ENCODE results near the gene TRIO. TPM values are rescaled to one million over a fixed set of nuclear protein-coding genes. Genes with fewer than 3 reads are reported as not detected.

TRIO gene
- total RNA-seq, 1 experiment from 2014 or later: 42.1 TPM

DNA sequence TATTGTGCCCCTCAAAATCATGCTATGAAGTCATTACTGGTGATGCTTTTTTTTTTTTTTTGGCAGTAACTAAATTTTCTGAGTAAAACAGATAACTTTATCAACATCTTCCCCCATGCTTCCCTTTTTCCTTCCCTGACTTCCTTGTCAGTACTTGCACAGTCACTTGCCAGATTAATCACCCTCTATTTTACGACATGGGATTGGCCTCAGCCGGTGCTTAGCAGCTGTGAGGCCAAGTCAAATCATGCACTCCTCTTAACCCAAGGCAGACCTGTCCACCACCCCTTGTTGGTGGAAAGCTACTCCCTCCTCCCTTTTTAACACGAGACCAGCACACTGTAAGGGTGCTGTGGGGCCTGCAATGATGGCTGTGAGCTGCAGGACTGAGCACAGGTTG is 320.5 kb downstream of the TRIO start:
- DNase-seq (ENCODE audit: low spot score): no peak
- in situ Hi-C loops (cut with HindIII; ENCODE audit: low sequenced_read_pairs): no loop called here

DNA sequence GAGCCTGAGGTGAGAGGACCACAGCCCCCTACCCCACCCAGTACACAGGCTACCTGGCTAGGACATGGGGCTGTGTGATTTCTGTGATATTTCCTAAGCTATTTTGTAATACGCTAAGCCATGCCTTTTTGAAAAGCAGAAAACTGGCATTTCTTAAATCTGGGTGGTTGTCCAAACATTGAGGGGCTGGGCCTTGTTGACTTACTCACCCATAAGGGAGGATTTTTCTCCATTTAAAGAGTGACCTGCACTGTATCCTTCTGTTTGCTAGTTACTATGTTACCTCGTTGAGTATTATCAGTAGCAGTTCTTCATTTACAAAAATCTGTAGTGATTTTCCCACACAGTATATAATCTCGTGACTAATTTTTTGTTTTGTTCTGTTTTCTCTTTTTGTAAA is 321.0 kb downstream of the TRIO start:
- DNase-seq (ENCODE audit: low spot score): no peak
- in situ Hi-C loops (cut with HindIII; ENCODE audit: low sequenced_read_pairs): no loop called here

DNA sequence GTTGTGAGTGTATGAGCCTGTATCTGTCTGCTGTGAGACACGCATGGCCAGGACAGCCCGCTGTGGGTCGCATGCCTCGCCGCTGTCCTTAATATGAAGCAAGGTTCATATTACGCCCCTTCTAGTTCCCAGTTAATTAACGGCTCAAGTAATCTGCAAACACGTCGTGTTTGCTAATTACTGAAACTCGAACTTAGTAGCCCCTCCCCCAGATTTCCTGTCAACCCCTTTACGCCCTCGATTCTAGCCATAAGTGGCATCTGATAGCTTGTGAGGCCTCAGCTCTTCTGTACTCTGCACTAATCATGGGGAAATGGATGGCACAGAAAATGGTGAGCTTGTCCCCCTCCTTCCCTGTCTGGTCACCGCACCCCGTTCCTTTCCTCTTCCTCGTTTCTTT is 321.5 kb downstream of the TRIO start:
- in situ Hi-C loops (cut with HindIII; ENCODE audit: low sequenced_read_pairs): no loop called here
- no peak for DNase-seq (ENCODE audit: low spot score)

DNA sequence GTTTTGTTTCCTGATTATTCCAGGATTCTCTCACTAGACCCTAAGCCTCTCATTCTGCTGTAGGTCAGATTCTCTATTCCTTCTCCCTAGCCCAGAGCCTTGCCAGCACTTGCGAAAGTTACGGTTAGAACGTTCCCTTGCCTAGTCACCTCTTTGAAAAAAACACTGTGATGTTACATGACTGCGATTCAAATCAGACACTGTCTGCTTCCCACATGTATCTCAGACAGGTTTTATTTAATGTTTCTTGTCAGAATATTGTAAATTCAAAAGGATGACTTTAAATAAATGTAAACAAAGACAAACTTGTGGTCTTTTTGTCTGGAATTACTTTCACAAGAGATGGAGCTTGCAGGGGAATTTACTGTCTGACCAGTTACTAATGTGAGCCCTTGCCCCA is 322.0 kb downstream of the TRIO start:
- in situ Hi-C loops (cut with HindIII; ENCODE audit: low sequenced_read_pairs): no loop called here
- no peak for DNase-seq (ENCODE audit: low spot score)

DNA sequence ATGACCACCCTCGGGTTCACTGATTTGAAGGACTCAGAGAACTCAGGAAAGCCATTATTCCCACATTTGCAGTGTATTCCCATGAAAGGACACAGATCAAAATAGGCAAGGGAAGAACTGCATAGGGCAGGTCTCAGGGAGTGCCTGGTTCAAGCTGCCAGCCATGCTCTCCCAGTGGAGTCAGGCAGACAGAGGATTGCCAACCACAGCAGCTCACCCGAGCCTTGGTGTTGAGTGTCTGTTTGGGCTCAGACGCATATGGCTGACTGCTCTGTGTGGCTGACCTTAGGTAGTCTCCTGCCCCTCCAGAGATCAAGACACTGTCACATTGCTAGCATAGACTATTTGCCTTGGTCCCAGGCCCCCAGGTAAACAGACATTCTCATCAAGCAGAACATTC is 322.6 kb downstream of the TRIO start:
- in situ Hi-C loops (cut with HindIII; ENCODE audit: low sequenced_read_pairs): no loop called here

DNA sequence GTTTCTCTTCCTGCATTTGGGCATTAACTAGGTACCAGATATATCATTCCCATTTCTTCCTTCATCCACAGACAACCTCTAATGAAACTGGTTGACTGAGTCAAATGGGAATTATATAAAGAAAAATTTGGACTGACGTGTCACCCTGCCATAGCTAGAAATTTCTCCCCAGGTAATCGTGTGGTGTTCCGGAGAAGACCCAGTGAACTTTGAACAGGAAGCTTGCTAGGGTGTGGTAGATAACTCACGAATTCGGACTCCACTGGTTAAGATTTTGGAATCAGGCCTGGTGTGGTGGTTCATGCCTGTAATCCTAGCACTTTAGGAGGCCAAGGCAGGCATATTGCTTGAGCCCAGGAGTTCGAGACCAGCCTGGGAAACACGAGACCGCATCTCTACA is 324.1 kb downstream of the TRIO start:
- in situ Hi-C loops (cut with HindIII; ENCODE audit: low sequenced_read_pairs): no loop called here

More for the DNA sequence above, 322.6 kb downstream of the TRIO start:
- no peak for DNase-seq (ENCODE audit: low spot score)

DNA sequence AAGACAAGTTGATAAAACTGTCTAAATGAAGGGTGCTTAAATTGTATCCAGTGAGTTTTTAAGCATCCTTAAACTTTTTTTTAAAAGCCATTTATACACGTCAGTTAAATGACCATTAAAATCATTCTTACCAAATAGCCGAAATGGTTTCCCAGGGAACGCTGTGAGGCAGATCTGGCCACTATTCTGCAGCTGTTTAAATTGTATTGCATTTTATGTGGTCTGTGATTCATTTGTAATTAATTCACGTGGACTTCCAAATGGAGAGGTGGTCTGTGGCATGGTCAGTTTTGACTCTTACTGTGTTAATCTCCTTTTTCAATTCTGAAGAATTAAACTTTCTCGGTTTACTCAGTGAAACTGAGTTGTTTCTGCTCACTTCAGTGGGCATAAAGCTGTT is 324.7 kb downstream of the TRIO start:
- DNase-seq (ENCODE audit: low spot score): no peak
- in situ Hi-C loops (cut with HindIII; ENCODE audit: low sequenced_read_pairs): no loop called here

More for the DNA sequence above, 324.1 kb downstream of the TRIO start:
- no peak for DNase-seq (ENCODE audit: low spot score)

DNA sequence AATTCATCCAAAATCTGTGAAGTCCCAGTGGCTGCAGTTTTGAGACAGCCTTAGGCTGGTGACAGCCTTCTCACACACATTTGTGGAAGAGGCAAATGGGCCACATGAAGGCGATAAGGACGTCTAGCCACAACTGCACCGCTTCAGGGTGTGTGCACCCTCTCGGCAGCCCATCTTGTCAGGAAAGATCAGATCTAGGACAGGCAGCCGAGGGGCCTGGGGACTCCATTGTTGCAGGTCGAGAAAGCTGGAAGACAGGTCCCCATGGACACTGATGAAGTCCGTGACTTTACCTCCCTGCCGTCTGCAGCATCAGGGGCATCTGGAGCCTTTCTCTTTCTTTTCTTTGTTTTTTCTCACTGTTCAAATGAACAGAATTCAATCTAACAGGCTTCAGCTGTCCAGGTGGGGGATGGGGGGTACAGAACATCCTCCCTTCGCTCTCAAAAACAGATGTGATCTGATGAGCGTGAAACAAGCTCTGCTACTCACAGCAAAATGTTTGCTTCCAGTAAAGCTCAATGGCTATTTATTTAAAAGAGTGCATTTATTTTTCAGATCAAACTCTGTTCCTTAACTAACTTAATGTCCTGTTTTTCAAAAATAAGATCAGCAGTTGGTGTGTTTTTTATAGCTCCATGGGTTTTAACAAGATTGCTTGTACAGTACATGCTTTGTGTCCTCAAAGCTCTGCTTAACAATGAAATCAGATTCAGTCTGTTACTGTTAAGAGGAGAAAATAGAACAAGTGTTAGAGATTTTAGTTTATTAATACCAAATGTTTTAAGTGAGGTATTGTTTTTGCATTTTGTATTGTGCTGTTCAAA is 326.6 kb downstream of the TRIO start:
- in situ Hi-C loops (cut with HindIII; ENCODE audit: low sequenced_read_pairs): no loop called here
- DNase-seq (ENCODE audit: low spot score): no peak

DNA sequence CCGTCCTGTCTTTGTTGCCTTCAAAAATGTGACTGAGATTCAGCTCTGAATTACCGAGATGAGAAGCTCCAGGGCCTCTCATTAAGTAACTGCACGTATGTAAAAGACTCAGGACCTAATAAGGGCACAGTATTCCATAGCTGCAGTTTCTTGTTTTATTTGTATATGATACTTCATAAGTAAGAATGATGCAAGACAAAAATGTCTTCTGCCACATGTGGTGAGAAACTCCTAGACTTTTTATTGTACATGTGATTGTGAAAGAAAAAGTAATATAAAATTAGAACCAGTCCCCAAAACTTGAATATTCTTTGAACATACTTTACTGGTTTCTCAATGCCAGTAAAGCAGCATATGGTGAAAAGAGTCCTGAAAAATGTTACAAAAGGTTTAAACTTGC is 328.4 kb downstream of the TRIO start:
- no peak for DNase-seq (ENCODE audit: low spot score)
- in situ Hi-C loops (cut with HindIII; ENCODE audit: low sequenced_read_pairs): no loop called here

DNA sequence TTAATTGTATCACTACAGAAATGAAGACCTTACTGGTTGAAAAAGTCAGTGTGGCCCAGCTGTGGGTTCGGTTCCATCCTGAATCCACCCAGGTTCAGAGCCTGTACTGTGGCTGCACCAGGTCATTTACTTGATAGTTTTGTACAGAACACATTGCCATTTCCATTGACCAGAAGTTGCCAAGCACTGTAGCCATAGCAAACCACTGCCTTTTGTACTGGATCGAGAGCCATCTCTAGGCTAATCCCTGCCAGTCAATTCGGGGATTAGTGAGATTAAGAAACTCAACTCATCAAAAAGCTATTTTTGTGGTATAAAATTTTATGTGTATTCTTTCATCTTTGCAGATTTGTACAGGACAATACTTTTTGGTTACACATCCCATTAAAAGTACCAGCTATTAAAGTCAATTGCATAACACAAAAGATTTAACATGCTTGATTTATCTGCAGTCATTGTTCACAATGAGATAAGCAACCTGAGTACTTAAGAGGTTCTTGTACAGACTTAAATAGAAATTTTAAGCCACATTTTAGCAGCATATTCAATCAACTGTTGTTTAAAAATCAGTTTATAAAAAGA is 329.9 kb downstream of the TRIO start:
- DNase-seq (ENCODE audit: low spot score): no peak
- in situ Hi-C loops (cut with HindIII; ENCODE audit: low sequenced_read_pairs): no loop called here

DNA sequence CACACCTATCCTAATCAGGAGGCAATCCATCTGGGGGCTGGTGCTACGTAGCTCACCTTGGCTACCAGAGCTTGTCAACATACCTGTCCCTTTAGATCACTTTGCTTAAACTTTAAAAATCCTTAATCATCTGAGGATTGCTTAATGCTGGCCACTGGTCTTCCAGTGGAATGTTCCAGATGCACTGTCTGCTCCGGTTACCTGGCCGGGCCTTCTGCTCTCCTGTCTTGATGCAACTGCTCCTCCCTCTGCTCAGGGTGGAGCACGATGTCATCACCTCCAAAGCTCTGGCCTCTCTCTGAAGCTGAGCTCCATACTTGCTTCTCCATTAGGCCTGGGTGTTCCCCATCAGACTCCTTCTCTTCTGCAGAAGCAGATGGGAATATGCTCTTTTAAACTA is 331.9 kb downstream of the TRIO start:
- DNase-seq (ENCODE audit: low spot score): no peak
- in situ Hi-C loops (cut with HindIII; ENCODE audit: low sequenced_read_pairs): no loop called here

DNA sequence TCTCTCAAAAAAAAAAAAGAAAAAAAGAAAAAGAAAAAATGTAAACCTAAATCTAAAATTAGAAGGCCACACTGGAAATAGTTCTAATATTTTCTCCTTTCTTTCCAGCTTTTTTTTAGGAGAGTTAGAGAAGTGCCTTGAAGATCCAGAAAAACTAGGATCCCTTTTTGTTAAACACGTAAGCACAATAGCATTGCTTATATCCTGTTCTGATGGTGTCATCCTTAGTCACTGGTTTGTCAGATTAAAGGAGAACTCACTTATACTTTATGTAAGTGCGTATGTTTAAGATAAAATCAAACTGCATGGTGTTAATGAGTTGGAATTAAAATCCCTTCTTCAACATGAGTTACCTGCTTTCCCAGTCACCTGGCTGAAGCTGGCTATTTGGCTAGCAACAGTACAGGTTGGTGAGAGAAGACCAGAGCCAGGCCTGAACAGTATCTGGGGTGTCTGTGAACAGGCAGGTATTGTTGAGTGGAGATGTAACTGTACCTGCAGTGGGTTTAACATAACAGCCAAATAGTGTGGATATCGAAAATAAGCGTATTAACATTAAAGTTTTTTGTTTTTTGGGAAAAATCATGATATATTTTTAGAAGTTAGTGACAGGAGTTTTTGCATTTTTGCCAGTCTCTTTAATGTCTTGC is 333.8 kb downstream of the TRIO start:
- DNase-seq (ENCODE audit: low spot score): no peak
- in situ Hi-C loops (cut with HindIII; ENCODE audit: low sequenced_read_pairs): no loop called here

DNA sequence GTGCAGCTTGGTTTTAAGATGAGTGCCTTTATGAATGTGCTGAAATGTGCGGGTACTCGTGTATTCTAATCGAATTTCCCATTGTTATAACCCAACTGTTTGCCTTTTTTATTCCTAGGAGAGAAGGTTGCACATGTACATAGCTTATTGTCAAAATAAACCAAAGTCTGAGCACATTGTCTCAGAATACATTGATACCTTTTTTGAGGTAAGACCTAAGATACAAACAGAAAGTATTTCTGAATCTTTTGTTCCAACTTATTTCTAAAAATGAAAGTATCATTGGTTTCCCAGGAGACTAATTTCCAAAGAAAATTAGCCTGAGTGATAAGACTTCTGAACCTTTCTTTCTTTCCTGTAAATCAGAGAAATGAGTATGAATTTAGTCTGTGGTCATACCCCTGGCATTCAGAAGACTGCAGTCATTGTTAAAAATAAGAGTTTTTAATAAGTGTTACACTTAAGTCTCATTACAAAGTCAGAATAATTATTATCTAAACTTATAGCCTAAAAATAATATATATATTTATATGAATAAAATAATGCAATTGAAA is 336.1 kb downstream of the TRIO start:
- no peak for DNase-seq (ENCODE audit: low spot score)
- in situ Hi-C loops (cut with HindIII; ENCODE audit: low sequenced_read_pairs): no loop called here

DNA sequence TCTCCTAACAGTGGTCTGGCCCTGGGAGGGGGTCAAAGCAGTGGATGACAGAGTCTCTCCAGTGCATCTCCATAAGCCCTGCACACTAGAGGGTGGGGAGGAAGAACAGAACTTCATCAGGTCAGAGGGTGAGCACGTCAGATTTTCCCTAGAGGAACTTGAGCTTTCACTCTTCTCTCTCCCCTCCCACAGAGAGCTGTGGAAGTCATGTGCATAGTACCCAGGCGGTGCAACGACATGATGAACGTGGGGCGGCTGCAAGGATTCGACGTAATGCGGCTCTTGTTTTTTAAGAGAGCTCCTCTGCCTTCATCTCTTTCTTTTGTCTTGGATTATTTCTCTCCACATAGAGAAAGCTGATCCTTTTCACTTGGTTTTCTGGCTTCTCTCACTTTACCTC is 338.2 kb downstream of the TRIO start:
- in situ Hi-C loops (cut with HindIII; ENCODE audit: low sequenced_read_pairs): no loop called here
- no peak for DNase-seq (ENCODE audit: low spot score)

DNA sequence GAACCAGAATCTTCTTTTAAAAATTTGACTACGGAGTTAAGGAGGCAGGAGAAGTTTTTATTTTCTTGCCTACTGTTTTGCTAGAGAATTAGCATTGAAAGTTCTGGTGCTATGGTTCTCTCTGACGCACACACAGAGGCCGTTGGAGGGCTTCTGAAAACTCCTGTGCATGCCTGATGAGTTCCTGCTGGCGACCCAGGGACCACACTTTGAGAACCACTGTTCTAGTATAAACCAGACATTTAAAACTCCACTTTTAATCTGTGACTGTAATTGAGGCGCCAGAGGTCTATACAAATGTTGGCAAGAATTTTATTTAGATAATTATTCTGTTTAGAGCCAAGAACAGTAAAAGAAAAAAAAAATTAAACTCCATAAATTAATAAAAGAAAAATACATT is 338.9 kb downstream of the TRIO start:
- in situ Hi-C loops (cut with HindIII; ENCODE audit: low sequenced_read_pairs): no loop called here
- DNase-seq (ENCODE audit: low spot score): no peak

DNA sequence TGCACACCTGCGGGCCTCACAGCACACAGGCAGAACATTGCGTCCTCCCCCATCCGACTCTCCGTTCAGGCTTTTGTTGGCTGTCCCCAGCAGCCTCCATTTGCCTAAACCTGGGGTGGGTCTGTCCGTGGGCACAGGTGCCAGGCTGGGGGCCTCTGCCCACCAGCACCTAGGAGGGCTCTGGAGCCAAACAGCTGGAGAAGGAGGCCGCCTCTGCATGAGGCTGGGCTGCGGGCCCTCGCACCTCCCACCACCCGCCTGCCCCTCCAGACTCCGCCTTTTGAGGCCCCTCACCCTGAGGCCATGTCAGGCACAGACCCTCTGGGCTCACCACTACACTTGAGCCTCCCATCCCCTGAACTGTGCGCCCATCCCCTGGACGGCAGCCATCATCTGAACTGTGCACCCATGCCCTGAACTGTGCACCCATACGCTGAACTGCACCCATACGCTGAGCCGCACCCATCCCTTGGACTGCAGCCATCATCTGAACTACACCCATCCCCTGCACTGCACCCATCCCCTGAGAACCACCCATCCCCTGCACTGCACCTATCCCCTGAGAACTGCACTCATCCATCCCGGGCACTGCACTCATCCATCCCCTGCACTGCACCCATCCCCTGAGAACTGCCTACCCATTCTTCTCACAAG is 340.5 kb downstream of the TRIO start:
- in situ Hi-C loops (cut with HindIII; ENCODE audit: low sequenced_read_pairs): no loop called here
- DNase-seq (ENCODE audit: low spot score): no peak

DNA sequence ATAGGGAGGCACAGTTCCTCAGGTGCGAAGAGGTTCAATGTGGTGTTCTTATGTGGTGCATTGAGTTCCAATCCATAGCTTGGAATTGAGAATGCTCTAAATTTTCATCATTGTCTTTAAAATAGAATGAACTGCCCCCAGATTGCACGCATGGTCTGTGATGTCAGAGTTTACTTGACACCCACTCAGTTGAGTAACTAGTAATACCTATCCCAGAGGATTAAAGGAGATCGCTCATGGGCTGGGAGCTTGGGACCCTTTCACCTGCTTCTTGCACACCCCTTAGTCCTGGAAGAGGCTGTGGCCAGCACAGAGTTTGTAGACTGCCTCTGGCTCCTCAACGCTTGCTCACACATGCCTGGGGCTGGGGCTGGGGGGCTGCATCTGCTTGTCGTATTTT is 343.3 kb downstream of the TRIO start:
- no peak for DNase-seq (ENCODE audit: low spot score)
- in situ Hi-C loops (cut with HindIII; ENCODE audit: low sequenced_read_pairs): no loop called here

DNA sequence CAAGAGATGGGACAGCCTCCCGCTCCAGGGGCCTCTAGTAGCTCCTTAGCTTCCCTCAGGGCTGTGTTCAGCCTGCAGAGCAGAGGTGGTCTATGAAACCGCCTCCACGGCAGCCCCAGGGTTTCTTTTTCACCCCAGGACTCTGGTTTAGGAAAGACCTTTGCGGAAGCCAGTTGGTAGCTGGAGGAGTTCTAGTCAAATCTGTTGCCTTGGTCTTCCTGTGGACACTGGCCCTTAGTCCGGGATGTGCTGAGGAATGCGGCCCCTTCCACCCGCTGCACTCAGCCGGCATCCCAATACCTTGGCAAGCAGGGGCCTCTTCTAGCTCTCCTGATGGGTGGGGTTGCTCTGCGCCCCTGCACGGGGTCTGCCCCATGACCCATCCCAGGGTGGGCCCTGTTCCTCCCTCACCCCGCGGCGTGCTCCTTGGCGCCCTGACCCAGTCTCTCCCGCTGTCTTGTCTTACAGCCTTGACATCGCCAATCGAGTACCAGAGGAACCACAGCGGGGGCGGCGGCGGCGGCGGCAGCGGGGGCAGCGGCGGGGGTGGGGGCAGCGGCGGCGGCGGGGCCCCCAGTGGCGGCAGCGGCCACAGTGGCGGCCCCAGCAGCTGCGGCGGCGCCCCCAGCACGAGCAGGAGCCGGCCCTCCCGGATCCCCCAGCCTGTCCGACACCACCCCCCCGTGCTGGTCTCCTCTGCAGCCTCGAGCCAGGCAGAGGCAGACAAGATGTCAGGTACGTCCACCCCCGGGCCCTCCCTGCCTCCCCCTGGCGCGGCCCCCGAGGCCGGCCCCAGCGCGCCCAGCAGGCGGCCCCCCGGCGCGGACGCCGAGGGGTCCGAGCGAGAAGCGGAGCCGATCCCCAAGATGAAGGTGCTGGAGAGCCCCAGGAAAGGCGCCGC is 344.1 kb downstream of the TRIO start:
- DNase-seq (ENCODE audit: low spot score): no peak
- in situ Hi-C loops (cut with HindIII; ENCODE audit: low sequenced_read_pairs): no loop called here
